HG03558 (cell line): ENCODE results near the gene TLR1.
"Not testable (repeated sequence)": the region's sequence is repeated elsewhere in the genome, so short reads cannot be mapped to it uniquely, and the experiment has no call there.

Experiments
- ATAC-seq: cut with Tn5 transposase; IDR thresholded peaks from one replicate; pipeline ENCODE4 v1.9.1; 2021; ENCODE audit warnings: moderate number of reproducible peaks; ENCODE audit not compliant: unreplicated experiment; ENCODE audit errors: extremely low read depth

The TLR1 gene

DNA sequence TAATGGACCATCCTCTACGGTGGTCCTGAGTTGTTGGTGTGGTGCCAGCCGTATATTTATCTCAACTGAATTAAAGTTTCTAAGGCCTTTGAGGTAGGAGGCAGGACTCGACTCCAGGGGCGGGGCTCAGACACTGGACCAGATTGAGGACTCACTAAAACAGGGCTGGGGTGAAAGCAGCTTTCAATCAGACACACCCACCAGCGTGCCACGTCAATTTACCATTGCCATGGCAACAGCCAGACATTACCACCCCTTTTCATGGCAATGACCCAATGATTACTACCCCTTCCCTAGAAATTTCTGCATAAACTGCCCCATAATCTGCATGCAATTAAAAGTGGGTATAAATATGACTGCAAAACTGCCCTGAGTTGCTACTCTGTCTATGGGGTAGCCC, 6.7 kb upstream of the TLR1 start:
- ATAC-seq = no peak

GRCh38 chr4:38807462-38807861, 2.9 kb upstream of the TLR1 start:
- ATAC-seq = not testable (repeated sequence)

- not testable (repeated sequence) for ATAC-seq
Observed at GRCh38 chr4:38806251-38806650, 1.7 kb upstream of the TLR1 start.

DNA sequence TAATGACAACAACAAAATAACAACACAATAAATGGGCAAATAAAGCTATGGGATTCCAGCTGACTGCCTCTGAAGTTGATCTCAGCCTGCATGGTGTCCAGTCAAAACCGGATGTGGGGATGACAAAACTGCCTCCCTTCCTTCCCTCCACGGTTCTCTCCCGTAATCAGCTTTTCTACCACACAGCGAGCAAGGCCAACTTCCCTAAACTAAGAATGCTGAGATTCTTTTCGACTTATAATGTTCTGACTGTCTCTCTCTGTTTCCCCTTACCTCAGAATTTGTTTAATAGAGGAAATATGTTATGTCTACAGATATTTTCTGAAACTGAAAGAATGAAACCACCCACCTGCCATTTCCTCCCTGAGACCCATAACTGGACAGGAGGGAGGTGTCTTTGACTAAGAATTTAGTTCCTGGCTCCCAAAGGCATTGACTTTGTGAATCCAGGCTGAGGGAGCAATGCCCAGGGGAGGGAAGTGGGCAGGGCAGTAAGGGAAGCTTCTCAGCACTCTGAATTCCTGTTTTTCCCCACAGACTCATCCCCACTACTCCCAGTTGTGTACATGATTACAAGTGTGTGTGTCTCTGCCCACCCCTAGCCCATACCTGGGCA, 1.0 kb upstream of the TLR1 start:
- peak; percentile 70 for ATAC-seq

- peak; percentile 32 for ATAC-seq
Observed at GRCh38 chr4:38803833-38804653, 548 bp downstream of the TLR1 start.

DNA sequence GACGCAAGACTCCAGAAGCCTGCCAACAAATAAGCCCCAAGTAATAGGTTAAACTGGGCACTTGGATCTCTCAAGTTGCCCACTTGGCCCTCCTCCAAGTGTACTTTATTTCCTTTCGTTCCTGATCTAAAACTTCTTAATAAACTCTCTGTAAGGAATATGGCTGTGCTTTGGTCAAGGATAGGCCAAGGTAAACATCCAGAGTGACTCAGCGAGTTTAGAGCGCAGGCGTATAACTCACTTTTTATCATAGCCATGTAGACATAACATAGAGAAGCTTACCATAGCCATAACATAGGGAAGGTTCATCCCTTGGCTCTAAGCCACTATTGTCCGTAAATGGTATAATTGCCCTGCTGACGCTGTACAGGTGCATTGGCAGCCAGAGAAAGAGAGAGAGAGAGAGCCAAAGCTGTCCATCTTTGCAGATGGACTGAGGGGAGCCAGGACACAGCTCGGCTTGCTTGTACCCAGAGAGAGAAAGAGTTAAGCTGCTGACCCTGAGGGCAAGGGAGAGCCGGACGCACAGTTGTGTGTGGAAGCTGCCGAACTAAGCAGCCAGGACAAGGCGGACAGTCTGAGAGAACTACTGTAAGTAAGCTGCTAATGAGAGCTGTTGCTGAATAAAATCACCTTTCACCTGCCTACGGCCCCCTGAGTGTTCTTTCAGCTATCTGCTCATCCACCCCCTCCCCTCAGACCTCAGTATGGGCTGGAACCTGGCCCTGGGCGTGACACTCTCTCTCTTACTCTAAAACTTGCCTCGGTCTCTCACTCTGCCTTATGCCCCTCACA, 1.8 kb downstream of the TLR1 start:
- no peak for ATAC-seq

GRCh38 chr4:38800961-38801450, 3.6 kb downstream of the TLR1 start:
- no peak for ATAC-seq

DNA sequence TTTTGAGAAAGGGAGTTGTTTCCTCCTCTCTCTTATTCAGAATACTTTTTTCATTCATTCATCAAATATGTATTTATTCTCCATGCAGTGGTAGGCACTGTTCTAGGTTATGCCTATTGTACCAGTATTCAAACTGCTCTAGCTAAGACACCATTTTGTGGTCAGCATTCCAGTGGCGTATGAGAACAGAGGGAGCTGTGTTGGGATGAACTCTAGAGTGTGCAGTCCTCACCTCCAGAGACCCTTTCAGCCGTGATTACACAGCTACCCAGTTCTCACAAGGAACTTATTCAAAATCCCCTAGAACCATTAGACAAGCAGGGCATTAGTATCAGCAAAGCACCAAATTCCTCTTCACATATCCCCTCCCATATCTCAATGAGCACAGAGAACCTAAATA, 4.2 kb downstream of the TLR1 start:
- no peak for ATAC-seq

DNA sequence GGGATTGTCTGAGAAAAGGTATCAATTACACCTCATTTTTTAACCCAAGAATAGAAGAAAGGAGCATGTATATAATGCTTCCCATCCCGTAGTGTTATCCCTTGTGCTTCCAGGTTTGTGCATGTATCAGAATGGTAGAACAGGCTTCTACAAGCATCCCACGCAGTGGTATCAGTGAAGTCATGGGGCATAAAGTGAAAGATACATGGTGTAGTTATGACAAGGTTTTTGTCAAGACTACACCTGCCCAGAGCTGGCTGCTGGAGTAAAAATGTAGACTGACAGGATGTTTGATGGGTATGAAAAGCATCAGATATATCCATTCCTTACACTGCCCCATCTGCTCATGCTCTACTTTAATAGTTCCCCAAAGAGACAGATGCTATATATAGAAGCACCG, 9.5 kb downstream of the TLR1 start:
- no peak for ATAC-seq

DNA sequence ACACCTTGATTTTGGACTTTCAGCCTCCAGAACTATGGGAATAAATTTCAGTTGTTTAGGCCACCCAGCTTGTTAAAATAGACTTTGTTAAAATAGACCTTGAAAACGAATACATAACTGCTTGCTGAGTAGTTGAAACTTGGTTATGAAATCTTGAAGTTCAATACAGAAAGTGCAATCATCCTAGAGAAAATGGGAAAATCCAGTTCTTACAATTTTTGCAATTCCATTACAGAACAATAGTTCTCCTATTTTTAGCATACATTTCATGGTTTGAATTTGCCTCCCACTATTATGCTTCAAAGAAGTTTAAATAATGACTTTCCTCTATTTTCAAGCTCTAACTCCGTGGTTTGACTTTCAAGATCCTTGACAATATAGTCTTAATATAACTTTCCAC, 10.5 kb downstream of the TLR1 start:
- ATAC-seq = no peak

GRCh38 chr4:38791010-38791409, 13.6 kb downstream of the TLR1 start:
- no peak for ATAC-seq

- no peak for ATAC-seq
Observed at GRCh38 chr4:38788317-38788716, 16.3 kb downstream of the TLR1 start.

DNA sequence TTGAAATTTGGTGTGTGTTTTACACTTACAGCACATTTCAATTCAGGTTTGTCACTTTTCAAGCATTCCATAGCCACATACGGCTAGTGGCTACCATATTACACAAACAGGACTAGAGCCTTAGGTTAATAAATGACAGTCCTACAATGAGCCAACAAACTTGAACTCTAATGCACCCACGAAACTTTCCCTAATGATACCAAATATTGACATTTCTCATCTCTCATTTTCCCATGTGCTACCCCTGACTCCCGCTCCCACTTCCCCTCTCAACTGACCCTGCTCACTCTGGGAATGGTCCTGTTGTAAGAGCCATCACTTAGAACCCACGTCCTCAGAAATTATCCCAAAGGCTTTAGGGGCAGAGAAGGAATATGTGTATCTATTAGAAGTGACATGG, 16.9 kb downstream of the TLR1 start:
- no peak for ATAC-seq

DNA sequence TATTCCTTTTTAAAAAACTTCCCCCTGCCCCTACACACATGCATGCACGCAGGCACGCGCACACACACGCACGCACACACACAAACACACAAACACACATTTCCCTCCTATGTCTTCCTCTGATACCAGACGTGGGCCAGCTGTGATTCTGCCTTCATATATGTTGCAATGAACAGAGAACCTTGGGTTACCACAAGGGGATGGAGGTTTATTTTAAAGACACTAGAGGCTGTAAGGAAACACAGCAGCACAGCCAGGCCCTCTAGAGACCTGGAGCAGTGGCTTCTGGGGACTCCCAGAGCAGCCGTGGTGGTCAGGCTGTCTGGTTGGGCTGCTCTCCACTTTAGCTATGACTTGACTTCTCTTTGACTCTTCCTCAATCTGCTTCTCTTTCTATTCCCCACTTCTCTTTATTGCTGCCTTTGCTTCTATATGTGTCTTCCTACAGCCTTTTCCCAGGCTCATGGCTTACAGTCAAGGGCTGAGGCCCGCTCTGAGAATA, 18.6 kb downstream of the TLR1 start:
- peak; percentile 28 for ATAC-seq

- ATAC-seq = no peak
Observed at GRCh38 chr4:38785041-38785790, 19.4 kb downstream of the TLR1 start.

DNA sequence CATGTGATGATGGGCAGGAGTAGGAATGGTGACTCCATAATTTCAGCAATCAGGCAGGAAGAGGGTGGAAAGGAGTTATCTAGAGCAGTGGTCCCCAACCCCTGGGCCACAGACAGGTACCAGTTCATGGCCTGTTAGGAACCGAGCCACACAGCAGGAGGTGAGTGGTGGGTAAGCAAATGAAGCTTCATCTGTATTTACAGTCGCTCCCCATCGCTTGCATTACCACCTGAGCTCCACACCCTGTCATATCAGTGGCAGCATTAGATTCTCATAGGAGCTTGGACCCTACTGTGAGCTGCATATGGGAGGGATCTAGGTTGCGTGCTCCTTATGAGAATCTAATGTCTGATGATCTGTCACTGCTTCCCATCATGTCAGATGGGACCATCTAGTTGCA, 20.4 kb downstream of the TLR1 start:
- no peak for ATAC-seq

DNA sequence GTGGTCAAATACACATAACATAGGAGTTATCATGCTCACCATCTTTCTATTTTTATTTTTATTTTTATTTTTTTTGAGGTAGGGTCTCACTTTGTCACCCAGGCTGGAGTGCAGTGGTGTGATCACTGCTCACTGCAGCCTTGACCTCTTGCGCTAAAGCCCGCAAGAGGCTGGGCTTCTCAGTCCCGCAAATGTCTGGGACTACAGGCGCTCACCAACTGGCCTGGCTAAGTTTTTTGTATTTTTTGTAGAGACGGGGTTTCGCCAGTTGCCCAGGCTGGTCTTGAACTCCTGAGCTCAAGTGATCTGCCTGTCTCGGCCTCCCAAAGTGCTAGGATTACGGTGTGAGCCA, 21.5 kb downstream of the TLR1 start:
- no peak for ATAC-seq

GRCh38 chr4:38782452-38783108, 22.0 kb downstream of the TLR1 start, which contains the start of gene TLR10:
TSS of gene TLR10 (minus strand) at chr4:38782990. CDS start at chr4:38775590, 7,400 bp downstream.
- peak; percentile 49 for ATAC-seq

- no peak for ATAC-seq
Observed at GRCh38 chr4:38781854-38782261, 22.7 kb downstream of the TLR1 start.
